Suppressor macrophage treated with lipopolysaccharide for 4 hours (primary cell): ENCODE measurements around the gene ALKBH1.
"Not testable (repeated sequence)": the region's sequence is repeated elsewhere in the genome, so short reads cannot be mapped to it uniquely, and the experiment has no call there.

ENCODE experiments used
- DNase-seq: peaks from one replicate; pipeline ENCODE4 v3.0.0-alpha.2; 2020

Gene ALKBH1, protein sequence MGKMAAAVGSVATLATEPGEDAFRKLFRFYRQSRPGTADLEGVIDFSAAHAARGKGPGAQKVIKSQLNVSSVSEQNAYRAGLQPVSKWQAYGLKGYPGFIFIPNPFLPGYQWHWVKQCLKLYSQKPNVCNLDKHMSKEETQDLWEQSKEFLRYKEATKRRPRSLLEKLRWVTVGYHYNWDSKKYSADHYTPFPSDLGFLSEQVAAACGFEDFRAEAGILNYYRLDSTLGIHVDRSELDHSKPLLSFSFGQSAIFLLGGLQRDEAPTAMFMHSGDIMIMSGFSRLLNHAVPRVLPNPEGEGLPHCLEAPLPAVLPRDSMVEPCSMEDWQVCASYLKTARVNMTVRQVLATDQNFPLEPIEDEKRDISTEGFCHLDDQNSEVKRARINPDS

DNA sequence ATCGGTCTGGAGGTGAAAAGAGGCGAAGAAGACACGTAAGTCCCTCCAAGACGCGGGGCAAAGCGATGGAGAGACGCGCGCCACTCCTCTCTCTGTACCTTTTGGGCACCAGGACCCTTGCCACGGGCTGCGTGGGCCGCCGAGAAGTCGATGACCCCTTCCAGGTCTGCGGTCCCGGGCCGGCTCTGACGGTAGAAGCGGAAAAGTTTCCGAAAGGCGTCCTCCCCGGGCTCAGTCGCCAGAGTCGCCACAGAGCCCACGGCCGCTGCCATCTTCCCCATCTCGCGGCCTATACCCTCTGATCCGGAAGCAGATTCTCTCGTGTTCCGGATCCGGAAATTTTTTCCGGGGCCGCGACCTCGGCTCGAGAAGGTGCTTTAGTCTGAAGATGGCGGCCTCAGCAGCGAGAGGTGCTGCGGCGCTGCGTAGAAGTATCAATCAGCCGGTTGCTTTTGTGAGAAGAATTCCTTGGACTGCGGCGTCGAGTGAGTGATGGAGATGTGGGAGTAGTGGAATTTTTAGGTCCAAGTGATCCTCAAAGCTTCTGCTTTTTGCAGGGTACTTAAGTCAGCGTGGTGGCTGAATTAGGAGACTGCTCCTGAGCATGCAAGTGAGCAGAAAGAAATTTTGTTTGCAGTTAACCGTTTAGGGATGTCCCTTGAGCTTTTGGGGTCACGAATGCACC is at the start of gene ALKBH1, which contains the start of gene SLIRP:
TSS of gene ALKBH1 (minus strand) at position 300 of the 685 bp plus-strand sequence. CDS start at position 281, 19 bp downstream.
TSS of gene SLIRP (plus strand) at position 380 of the 685 bp plus-strand sequence. CDS start at position 389, 9 bp downstream.
- peak; percentile 93 for DNase-seq

DNA sequence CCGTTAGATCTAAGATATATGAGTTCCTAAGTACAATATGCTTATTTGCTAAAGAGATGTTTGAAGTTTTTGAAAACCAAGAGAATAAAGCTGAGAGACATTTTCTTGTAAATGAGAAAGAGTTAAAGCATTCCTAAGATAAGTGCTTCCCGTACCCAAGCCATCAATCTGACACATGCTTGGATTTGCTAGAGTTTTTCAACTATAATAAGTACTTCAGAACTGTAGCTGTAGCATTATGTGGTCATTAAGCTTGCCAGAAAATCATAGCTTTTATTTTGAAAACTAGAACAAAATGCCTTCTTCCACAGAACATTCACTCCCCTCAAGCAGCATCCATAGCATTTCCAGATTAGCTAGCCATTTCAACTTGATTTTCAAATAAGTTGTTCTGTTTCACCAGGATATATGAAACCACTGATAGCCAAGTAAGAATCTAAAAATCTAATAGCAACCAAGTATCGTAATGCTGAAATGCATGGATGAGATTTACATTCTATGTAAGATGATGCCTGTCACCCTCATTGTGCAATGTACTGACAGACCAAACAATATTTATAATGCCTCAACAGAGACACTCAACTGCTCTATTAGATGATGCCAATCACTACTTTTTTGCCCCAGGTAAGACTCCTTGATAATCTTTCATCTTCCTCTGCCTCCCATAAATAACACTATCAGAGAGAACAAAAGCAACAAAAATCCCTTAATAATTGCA is 45.1 kb upstream of the ALKBH1 start:
- DNase-seq, result no peak

DNA sequence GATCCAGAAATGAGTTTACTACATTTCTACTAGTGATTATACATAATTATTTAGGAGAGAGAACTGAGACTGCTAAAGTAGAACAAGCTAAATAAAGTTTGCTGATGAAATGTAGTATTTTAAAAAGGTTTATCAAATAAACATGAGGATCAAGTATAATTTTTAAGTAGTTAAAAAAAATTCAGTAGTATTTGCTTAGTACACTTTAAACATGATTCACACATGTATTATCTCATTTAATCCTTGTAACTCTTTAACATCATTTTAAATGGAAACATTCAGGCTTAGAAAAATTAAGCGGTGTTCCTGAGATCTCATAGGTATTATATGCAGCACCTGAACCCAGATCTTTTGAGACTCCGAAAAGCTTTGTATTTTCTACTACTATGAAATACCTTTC is 44.4 kb upstream of the ALKBH1 start:
- no peak for DNase-seq

DNA sequence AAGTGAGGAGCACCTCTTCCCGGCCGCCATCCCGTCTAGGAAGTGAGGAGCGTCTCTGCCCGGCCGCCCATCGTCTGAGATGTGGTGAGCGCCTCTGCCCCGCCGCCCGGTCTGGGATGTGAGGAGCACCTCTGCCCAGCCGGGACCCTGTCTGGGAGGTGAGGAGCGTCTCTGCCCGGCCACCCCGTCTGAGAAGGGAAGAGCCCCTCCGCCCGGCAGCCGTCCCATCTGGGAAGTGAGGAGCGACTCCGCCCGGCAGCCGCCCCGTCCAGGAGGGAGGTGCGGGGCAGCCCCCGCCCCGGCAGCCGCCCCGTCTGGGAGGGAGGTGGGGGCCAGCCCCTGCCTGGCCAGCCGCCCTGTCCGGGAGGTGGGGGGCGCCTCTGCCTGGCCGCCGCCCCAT is 39.6 kb upstream of the ALKBH1 start:
- DNase-seq, result not testable (repeated sequence)

DNA sequence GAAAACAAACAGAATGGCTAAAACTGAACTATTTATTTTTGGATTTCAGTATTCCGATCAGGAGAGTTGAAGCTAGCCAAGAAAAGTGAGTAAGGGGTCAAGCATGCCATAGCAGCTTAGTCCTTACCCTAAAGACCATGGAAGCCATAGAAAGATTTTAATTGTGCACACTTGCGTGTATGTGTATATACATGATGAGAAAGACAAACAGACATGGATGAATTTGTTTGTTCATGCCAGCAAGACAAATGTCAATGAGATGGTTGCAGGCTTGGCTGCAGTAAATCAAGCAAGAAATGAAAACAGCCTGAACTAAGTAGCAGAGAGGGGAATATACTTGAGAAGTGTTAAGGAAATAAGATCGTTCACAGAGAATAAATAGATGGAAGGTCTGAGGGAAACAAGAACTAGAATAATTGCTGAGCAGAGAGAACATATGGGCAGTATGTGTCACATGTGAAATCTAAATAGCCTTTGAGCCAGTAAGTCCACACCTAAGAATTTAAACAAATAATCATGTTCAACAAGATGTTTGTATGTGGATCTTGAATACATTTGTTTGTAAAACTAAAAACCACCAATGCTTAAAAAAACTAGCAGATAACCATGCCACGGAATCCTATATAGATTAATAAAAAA is 38.4 kb upstream of the ALKBH1 start:
- DNase-seq, result no peak

DNA sequence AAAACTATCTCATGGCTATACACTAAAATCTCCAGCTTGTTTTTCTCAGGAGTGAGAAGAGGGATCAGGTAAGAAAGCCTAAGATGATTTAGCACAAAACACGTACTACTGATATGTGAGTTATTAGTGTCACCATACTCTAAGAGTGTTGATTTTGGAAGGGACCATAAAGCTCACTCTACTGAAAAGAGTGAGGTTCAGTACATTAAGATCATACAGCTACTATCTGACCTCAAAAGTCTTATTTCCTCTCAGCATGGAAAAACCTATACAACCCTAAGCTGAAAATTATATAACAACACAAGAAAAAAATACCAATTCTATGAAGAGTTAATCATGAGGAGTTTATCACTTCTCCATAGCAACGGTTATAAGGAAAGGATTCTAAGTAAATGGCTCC is 33.6 kb upstream of the ALKBH1 start:
- no peak for DNase-seq

DNA sequence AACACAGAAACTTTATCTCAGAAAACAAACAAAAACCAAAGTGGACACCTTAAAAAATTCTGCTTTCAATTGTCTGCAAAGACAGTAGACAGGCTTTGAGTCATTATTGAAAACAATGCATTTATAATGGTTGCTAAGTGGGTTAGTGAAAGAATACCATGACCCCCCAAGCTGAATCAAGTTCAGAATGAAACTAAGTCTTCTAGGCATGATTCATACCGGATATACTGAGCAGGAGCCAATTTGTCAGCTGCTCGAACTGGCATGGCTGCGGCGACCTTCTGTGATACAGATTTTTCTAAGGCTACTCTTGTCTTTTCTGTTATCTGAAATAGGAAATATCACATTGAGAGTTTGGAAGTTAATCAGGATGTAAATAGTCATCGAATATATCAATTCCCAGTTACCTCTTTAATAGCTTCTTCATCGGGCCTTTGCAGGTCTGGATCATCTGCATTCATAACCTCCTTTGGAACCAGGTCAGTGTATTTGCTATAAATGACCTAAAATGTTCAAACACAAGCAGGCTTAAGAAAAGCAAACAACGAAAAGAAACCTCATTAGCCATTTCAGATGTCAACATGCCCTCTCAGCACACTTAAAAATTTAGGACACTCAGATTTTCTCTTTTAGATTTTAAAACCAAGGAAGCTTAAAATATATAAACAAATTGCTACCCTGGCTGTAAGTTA is 30.9 kb upstream of the ALKBH1 start:
- DNase-seq, result no peak

DNA sequence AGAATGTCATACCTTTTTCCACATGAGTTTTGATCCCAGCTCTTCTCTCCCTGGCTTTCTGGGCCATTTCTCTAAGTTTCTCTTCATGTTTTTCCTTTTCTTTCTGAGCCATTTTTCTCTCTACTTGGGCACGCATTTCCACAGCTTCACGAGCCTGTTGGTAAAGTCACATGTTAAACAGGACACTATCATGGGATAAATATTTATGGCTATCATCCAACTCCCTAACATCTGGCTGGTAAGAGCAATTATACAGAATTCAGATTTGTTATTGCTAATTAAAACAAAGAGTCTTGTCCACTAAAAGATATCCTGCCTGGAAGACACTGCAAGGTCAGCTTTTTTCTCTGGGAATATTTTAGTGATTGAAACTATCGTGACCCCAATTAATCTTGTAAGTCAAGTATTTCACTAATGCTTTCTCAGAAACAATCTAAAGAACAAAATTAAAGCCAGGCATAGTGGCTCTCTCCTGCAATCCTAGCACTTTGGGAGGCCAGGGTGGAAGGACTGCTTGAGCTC is 23.2 kb upstream of the ALKBH1 start:
- DNase-seq, result no peak

DNA sequence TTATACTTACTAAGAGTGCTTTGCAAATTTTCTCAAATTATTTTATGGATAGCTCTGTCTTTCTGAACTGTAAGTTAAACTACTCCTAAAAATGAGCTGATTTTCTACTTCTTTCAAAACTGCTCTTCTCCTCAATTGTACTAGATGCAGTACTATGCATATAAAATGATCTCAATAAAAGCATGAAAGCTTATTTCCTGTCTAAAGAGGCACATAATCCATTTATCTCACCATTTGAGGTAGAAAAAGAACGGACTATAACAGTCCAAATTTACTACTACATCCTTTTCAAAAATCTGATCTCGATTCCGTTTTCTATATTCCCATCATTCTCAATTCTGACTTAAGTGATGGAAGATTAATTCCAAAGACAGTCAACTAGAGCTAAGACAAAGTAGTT is 14.5 kb upstream of the ALKBH1 start:
- no peak for DNase-seq

DNA sequence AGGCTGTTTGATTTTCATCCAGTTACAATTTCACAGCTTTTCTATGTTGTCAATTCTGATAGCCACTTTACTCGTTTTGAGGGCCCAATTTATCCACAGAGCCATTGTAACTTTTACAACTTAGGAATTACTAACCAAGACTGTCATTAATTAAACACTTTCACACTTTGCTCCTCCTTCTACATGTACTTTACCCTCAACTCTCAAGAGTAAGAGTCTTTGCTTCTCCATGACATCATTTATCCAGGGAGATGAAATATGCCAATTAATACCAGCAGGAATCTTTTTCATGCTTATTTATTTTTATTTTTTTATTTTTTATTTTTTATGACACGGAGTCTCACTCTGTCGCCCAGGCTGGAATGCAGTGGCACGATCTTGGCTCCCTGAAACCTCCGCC is 13.6 kb upstream of the ALKBH1 start:
- no peak for DNase-seq

DNA sequence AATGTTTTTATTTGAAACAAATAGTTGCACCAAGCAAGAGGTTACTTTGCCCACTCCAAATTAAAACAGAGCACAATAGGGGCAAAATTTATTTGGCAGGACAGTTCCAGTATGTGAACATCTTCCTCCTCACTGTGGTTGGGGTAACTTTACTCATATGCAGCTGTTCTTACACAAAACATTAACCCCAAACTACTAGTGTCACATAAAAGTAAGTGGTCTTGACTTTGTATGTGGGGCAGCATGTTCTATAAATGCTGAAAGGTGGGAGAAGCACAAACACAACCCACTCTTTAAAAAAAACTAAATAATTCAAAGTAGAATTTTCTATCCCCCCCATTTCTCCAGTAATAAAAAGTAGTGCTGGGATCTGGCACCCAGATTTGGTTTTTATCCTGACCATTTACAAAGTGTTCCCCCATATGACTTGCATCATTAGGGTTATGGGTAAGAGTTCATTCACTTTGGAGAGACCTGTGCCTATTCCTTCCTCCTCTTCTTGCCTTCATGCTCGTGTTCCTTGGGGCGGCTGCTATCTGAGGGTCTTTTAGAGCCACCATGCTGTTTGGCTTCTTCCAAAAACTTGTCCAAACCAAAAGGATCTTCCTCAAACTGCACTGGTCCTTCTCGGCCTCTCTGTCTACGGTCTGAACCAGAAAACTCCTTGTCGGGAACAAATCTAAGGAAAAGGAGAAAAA is 9.9 kb upstream of the ALKBH1 start:
- no peak for DNase-seq

DNA sequence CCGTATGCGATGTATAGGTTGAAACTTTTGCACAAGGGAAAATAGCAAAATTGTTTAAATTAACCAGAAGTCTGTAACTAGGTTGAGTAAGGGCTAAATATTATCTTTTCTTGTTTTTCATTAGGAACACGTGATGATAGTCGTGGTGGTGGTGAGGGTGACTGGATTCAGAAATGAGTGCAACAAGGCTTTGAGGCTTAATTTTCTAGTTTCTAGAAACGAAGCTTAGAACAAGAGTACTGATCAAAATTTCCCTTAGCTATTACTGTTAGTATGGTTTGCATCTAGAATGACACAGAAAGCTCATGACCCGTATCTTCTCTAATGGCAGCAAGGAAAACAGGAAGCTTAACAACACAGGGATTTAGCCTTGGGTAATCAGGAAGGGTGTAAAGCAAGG is 7.1 kb upstream of the ALKBH1 start:
- no peak for DNase-seq

DNA sequence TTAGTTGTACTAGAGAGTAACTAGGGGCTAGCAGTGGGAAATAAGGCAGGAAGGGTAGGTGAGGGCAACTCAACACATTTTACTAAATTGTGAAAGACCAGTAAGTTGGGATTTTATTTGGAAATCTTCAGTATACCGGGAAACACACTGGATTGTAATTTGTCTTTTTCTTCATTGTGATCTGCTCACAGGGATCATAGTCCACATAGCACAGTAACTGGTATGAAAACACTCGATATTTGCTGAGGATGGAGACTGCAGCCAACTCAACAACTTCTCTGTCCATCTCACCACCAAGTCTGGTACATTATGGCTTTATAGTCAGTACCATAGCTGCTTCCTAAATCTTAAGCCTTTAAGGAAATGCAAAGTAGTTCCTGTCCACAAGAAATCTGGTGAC is 2.5 kb upstream of the ALKBH1 start:
- no peak for DNase-seq

DNA sequence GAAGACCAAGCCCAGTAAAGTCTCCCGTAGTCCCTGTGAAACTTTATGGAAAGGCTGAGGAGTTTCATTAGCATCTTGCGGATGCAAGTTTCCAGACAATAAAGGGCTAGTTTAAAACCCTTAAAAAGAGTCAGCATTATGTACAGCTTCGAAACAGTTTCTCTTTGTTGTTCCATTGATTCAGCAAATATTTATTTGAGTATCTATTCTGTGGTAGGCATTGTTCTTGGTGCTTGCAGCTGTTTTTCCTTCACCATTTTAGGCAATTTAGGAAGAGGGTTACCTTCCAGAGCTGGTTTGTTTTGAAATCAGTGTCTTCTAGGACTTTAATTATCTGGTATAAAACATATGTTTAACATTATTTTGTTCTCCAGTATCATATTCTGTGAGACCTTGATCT is 1.6 kb upstream of the ALKBH1 start:
- no peak for DNase-seq

DNA sequence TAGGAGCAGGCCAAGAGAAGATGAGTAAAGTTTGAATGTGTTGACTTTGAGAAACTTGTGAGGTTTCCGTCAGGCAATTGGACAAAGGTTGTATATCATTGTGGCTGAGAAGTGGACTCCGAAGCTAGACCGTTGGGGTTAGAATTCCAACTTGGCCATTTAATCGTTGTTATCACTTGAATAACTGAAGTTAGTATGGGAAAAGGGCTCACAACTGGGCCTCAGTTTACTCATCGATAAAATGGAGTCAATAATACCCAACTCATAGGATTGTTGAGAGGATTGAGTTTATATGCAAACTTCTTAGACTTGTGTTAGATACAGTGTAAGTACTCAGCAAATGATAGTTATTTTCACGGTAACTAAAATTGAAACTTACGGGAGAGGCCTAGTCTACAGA is 926 bp upstream of the ALKBH1 start:
- no peak for DNase-seq

DNA sequence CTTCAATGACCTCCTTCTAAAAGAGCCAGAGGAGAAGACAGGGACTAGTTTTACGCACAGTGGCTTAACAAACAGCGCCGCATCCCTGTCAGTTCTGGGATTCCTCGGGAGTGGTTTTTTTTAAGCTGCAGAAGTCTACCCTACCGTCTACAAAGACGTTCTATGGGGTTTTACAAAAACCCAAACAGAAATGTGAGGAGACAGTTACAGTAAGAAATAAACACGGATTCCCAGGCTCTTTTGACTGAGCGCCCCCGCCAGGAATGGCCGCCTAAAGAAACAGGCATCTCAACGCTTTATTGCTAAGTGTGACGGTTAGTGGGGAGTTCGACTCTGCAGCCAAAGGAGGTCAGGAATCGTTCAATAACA is 484 bp downstream of the ALKBH1 start:
- DNase-seq, result peak; percentile 45

DNA sequence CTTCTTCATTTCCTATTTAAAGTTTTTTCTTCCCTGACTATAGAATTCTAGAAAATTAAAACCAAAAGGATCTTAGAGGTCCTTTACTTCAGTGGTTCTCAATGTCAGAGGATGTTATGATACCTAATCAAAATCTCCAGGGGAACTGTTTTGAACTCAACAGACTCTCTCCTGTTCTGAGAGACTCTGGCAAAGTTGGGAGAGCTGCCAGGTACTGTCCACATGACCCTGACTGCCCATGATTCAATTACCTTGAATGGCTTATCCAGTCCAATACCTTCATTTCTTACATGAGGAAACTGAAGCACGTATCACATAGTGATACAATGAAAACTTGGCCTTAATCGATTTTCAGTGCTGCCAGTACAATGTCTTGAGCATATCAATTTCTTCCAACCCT is 16.6 kb downstream of the ALKBH1 start:
- no peak for DNase-seq

DNA sequence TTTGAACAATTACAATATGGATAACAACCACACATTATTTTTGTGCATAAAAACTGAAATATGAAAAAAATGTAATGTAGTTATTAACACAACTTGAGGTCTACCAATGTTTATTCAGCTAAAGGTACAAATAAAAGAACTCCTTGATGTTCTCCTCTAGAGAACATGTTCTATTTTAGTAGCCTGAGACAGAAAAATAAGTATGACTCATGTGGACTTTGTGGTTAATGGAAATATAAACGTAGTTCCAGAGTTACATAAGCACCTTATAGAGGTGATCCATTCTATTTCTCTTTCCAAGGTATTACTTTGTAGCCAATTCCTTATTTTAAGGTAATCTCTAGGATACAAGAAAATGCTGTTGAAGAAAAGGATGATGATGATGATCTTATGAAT is 25.7 kb downstream of the ALKBH1 start:
- DNase-seq, result no peak

DNA sequence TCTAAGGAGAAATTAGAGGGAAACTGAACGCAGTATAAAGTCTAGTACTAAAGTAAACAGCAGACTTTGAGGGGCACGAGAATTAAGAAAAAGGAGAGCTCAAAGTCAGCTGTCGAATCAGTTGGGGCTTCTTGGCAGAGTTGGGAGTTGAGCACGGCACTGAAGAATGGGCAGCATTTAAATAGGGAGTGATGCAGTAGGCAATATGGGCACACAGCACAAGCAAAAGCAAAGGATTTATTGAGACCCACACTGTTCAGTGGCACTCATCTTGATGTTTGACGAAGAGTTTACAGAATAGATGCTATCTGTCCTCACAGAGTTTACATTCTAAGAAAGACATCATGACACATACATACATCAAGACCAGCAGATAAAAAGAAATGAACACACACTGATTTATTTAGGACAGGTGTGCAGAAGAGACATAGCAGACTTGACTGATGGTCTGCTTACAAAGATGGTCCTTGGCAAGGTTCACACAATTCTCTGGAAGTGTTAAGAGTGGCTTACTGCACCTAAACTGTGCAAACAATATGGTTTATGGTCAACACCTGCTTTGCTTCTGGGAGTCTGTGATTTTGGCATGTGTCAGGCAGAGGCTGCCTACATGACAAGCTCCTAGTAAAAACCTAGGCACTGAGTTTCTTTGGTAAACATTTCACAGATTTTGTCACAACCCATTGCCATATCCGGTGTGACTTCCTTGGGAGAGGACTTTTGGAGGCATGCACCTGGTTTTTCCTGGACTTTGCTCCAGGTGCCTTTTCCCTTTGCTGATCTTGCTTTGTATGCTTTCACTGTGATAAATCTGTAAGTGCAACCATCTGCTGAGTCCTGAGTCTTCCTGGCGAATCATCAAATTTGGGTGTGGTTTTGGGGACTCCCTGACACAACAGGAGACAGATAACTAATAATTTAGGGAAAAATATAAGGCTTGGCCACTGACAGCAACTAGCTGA is 26.3 kb downstream of the ALKBH1 start:
- DNase-seq, result no peak

DNA sequence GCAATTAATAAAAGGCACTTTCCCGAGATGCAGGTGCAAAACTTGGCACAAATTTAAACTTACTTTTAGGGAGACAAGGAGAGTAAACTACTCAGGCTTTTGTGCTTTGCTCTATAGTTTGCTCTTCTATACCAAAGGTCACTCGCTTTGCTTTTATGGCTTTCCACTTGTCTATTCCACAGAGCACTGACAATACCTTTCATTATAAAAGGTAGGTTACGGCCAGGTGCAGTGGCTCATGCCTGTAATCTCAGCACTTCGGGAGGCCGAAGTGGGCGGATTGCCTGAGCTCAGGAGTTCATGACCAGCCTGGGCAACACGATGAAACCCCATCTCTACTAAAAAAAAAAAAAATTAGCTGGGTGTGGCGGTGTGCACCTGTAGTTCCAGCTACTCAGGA is 32.9 kb downstream of the ALKBH1 start:
- DNase-seq, result no peak

DNA sequence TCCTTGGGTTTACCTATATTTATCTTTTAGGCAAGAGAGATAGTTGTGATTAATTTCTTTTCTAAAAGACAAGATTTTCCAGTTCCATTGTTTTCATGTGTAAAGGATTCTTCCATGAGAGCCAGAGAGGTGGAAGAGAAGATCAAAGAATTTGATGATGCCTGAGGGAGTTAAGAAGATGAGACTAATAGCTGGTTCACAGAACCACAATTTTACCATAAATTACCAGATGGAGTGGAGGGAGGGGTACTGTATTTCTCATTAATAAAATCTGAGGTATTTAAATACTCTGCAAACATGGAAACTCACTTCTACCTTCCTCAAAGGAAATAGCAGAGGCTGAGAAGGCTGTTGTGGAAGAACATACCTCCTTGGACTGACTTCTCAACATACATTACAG is 34.6 kb downstream of the ALKBH1 start:
- DNase-seq, result no peak
